HTERT RPE-1 (cell line): ENCODE measurements around the gene AOC2.

Experiments used
- in situ Hi-C: fragments of 300-500 bp; cut with MboI; formaldehyde crosslinking; loops from 4 replicates; pipeline ENCODE4 v1.14.3; 2020; ENCODE audit warnings: low sequenced_read_pairs

Gene AOC2

GRCh38 chr17:42844271-42844670, at the start of gene AOC2:
Gene AOC2 (plus strand): TSS chr17:42844580. CDS start chr17:42844627, 47 bp downstream.
- in situ Hi-C loops: no loop called here

- in situ Hi-C loops: no loop called here
Observed at GRCh38 chr17:42795061-42795460, 49.3 kb upstream of the AOC2 start.

- in situ Hi-C loops: no loop called here
Observed at GRCh38 chr17:42795465-42795864, 48.9 kb upstream of the AOC2 start.

GRCh38 chr17:42796066-42796758, 48.2 kb upstream of the AOC2 start:
- in situ Hi-C loops: no loop called here

GRCh38 chr17:42797067-42798007, 47.0 kb upstream of the AOC2 start:
- in situ Hi-C loops: no loop called here

- in situ Hi-C loops: no loop called here
Observed at GRCh38 chr17:42798011-42798382, 46.4 kb upstream of the AOC2 start.

GRCh38 chr17:42798383-42799380, 45.7 kb upstream of the AOC2 start, which contains the start of the genes CNTD1 and COA3:
Gene CNTD1 (plus strand): TSS chr17:42798861. CDS start chr17:42799068, 207 bp downstream.
Gene COA3 (minus strand): TSS chr17:42798704. CDS start chr17:42798681, 23 bp downstream.
- in situ Hi-C loops: no loop called here

GRCh38 chr17:42803074-42803883, 41.1 kb upstream of the AOC2 start:
- in situ Hi-C loops: no loop called here

GRCh38 chr17:42804918-42805367, 39.4 kb upstream of the AOC2 start:
- in situ Hi-C loops: no loop called here

- in situ Hi-C loops: no loop called here
Observed at GRCh38 chr17:42806249-42806648, 38.1 kb upstream of the AOC2 start.

GRCh38 chr17:42809250-42809649, 35.1 kb upstream of the AOC2 start:
- in situ Hi-C loops: no loop called here

GRCh38 chr17:42814633-42815399, 29.6 kb upstream of the AOC2 start:
- in situ Hi-C loops: no loop called here

- in situ Hi-C loops: no loop called here
Observed at GRCh38 chr17:42817866-42818265, 26.5 kb upstream of the AOC2 start.

GRCh38 chr17:42818379-42818778, 26.0 kb upstream of the AOC2 start:
- in situ Hi-C loops: no loop called here

GRCh38 chr17:42819939-42820535, 24.3 kb upstream of the AOC2 start:
- in situ Hi-C loops: no loop called here

GRCh38 chr17:42821176-42821575, 23.2 kb upstream of the AOC2 start:
- in situ Hi-C loops: no loop called here

- in situ Hi-C loops: no loop called here
Observed at GRCh38 chr17:42827472-42827871, 16.9 kb upstream of the AOC2 start.

- in situ Hi-C loops: no loop called here
Observed at GRCh38 chr17:42830971-42831370, 13.4 kb upstream of the AOC2 start.
